Stimulated activated CD4-positive, alpha-beta T cell treated with anti-CD3 and anti-CD28 coated beads, TNF-alpha, amount 100 ng/mL, for 4 hours (primary cell): Measurements from ENCODE around the gene CRIP2.
A peak's percentile ranks its signal among the peaks of the same experiment; 100 is the strongest.

Experiments used
- DNase-seq, 3 experiments: peaks; one replicate each; pipeline ENCODE4 v3.0.0-alpha.2; 2020; ENCODE audit warnings: low read depth in 3 of 3

Gene CRIP2

GRCh38 chr14:105527826-105528585 is 53.4 kb downstream of the CRIP2 start:
- peak; percentile 64 to 71 (median 69) for DNase-seq

GRCh38 chr14:105528586-105529318 is 54.1 kb downstream of the CRIP2 start:
- peak; percentile 48 to 65 (median 52) for DNase-seq

- DNase-seq = no peak
These were observed 54.6 kb downstream of the CRIP2 start for GRCh38 chr14:105529319-105529568.
